ELF-1 (cell line): Measurements from ENCODE around the gene GTF2H2.
"Not testable (repeated sequence)": the region's sequence is repeated elsewhere in the genome, so short reads cannot be mapped to it uniquely, and the experiment has no call there.

ENCODE experiments used
- DNase-seq: peaks from one replicate; pipeline ENCODE4 v3.0.0-alpha.2; 2016; ENCODE audit warnings: low read depth, low spot score

GTF2H2 gene

DNA sequence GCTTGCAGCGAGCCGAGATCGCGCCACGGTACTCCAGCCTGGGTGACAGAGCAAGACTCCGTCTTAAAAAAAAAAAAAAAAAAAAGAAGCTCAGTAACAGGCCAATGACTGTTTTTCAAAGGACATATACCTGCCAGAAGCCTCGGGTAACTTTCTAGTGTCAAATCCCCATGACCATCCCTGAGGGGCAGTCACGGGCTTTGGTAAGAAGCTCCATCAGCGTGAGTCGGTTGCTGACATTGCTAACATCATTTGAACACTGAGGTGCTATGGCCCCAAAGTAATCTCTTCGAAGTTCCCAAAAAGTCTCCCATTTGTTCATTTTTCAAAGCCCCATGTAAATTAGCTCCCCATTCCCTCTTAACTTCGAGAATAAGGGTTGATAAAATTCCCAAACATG, 53.9 kb downstream of the GTF2H2 start:
- peak; percentile 17 for DNase-seq

DNA sequence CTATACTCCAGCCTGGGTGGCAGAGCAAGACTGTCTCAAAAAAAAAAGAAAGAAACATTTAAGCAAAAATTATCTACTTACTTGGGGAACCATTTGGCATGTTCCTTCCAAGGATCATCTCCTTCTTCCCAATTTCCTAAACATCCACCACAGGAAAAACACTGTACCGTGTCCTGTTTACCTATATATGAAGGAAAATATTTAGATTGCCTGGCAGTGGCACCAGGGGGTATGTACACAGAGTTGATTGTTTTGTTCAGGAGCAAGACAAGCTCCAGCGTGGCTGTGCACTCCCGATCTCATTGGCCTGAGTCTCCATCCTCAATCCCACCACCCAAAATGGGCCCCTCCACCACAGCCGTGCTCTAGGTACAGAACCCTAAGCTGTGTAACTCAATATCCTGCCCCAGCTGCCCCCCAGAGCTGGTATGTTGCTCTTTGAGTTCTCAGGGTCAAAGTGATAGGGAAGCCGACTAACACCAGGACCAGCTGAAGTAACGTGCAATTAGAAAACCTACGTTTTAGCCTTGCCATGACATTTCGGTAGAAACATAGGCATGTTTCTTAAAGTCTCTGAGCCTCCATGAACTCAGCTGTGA, 56.2 kb downstream of the GTF2H2 start:
- no peak for DNase-seq

DNA sequence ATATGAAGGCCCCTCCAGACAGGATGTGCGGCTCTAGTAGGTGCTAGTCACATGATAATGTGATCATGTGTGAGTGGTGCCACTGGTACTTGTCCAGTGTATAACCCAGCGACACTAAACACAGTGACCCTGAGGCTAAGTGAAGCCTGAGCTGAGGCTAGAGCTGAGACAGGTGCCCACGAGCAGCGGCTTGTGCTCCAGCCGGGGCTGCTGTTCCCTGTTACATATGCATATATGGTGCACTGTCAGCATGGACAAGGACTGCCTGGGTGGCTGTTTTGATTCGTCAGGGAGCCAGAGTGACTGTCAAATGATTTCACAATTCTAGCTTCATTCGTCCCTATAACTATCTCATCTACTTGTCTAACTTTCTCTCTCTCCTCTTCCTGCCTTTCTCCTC, 60.5 kb downstream of the GTF2H2 start:
- not testable (repeated sequence) for DNase-seq
